HepG2 (cell line): ENCODE measurements around the gene ZFP42. TPM values are rescaled to one million over a fixed set of nuclear protein-coding genes. Genes with fewer than 3 reads are reported as not detected.

Source experiments
- ATAC-seq: fragments of 200-7000 bp; cut with Tn5 transposase; 3 replicates; pipeline ENCODE4 v1.9.1; 2020; ENCODE audit warnings: mild to moderate bottlenecking, moderate library complexity
- BruUV-seq: library from RNA; stranded (reverse); fragments of 400-500 nt; replicated peaks from 2 replicates; lab custom pipeline; 2021; lab: Mats Ljungman, UMichigan
- CTCF ChIA-PET: fragments of 300-600 bp; formaldehyde crosslinking; extraction: SDS; loops from one replicate; lab custom pipeline; 2021; ENCODE audit warnings: low total read pairs, inconsistent platforms, low intra/inter-chr PET ratio; lab: Yijun Ruan, JAX
- POLR2A ChIA-PET: fragments of 350-600 bp; sonication (Branson Sonifier 250); formaldehyde crosslinking; loops from one replicate; lab custom pipeline; 2020; ENCODE audit warnings: antibody characterized with exemption, inconsistent platforms; lab: Yijun Ruan, JAX
- DNase-seq: peaks from one replicate; pipeline ENCODE4 v3.0.0-alpha.2; 2015; ENCODE audit warnings: low spot score
- FAIRE-seq: peaks from 3 replicates; lab custom pipeline; 2011; peaks lifted over from hg19 to GRCh38; lab: Jason Lieb, UNC
- H2AFZ ChIP-seq: one replicate; pipeline ENCODE4 v1.6.1; 2011; ENCODE audit warnings: low read length, inconsistent platforms
- H3K27ac ChIP-seq: fragments of 300-600 bp; 3 replicates; pipeline ENCODE4 v1.8.0; 2011; ENCODE audit warnings: mixed run types, mild to moderate bottlenecking, mixed read lengths, low read length, inconsistent platforms; ENCODE audit not compliant: insufficient read depth; ENCODE audit errors: extremely low read length
- H3K27me3 ChIP-seq, 2 experiments: fragments of 200-600 bp in 1 of 2; 2 replicates in 1 of 2; 3 replicates in 1 of 2; pipeline versions ENCODE4 v1.6.0 to v1.8.0; 2011; ENCODE audit warnings: low read length in 2 of 2, mild to moderate bottlenecking in 2 of 2, moderate library complexity in 2 of 2, inconsistent platforms in 1 of 2; ENCODE audit not compliant: insufficient read depth in 2 of 2, control insufficient read depth in 1 of 2
- H3K36me3 ChIP-seq, 2 experiments: fragments of 200-600 bp in 1 of 2; replicated peaks in 1 of 2; 2 replicates in 1 of 2; 3 replicates in 1 of 2; pipeline versions ENCODE4 v1.5.1 to v1.8.0; 2011; ENCODE audit warnings: low read length in 2 of 2, inconsistent platforms in 1 of 2; ENCODE audit not compliant: insufficient read depth in 2 of 2, control insufficient read depth in 1 of 2
- H3K4me1 ChIP-seq: 2 replicates; pipeline ENCODE4 v1.5.1; 2012; ENCODE audit warnings: low read length, inconsistent platforms; ENCODE audit not compliant: insufficient read depth
- H3K4me2 ChIP-seq: 2 replicates; pipeline ENCODE4 v1.6.0; 2011; ENCODE audit warnings: low read depth, low read length, inconsistent platforms
- H3K4me3 ChIP-seq, 3 experiments: fragments of 200-600 bp in 1 of 3; sonication (generic), shearing (Covaris generic) in 1 of 3; replicated peaks in 1 of 3; 2 replicates each; pipeline ENCODE4 v1.5.1; 2011 to 2016; ENCODE audit warnings: low read length in 3 of 3, inconsistent platforms in 2 of 3, low read depth in 2 of 3, mild to moderate bottlenecking in 2 of 3, control low read depth in 1 of 3, mixed read lengths in 1 of 3; ENCODE audit not compliant: insufficient read depth in 1 of 3
- H3K79me2 ChIP-seq: one replicate; pipeline ENCODE4 v1.6.1; 2011; ENCODE audit warnings: low read length, inconsistent platforms; ENCODE audit not compliant: insufficient read depth
- H3K9ac ChIP-seq: 2 replicates; pipeline ENCODE4 v1.6.0; 2011; ENCODE audit warnings: mild to moderate bottlenecking, low read depth, low read length, inconsistent platforms; ENCODE audit not compliant: insufficient read depth
- H3K9me3 ChIP-seq: 2 replicates; pipeline ENCODE4 v1.5.1; 2012; ENCODE audit warnings: mild to moderate bottlenecking, low read length
- H4K20me1 ChIP-seq: 2 replicates; pipeline ENCODE4 v1.6.0; 2011; ENCODE audit warnings: inconsistent platforms, mild to moderate bottlenecking, low read length, moderate library complexity; ENCODE audit not compliant: insufficient read depth
- BATF2 ChIP-seq: sonication (generic); formaldehyde crosslinking; IDR thresholded peaks from 2 replicates; pipeline ENCODE4 v1.8.0; 2022; ENCODE audit warnings: mild to moderate bottlenecking, missing genetic modification reagents, moderate library complexity
- LBX2 ChIP-seq: sonication (generic); formaldehyde crosslinking; IDR thresholded peaks from 2 replicates; pipeline ENCODE4 v1.5.0; 2020; ENCODE audit warnings: missing genetic modification reagents, mild to moderate bottlenecking, borderline replicate concordance
- NCOR1 ChIP-seq: fragments of 200-600 bp; sonication (generic); IDR thresholded peaks from 2 replicates; pipeline ENCODE4 v1.7.0; 2017; ENCODE audit warnings: antibody characterized with exemption, low read length, borderline replicate concordance
- PHB2 ChIP-seq: fragments of 450-650 bp; IDR thresholded peaks from 2 replicates; pipeline ENCODE4 v1.6.1; 2018; ENCODE audit not compliant: partially characterized antibody
- POGZ ChIP-seq: sonication (generic); formaldehyde crosslinking; IDR thresholded peaks from 2 replicates; pipeline ENCODE4 v1.4.0; 2020; ENCODE audit warnings: mild to moderate bottlenecking, missing genetic modification reagents
- ZBTB1 ChIP-seq: sonication (generic); formaldehyde crosslinking; IDR thresholded peaks from 2 replicates; pipeline ENCODE4 v1.4.0; 2020; ENCODE audit warnings: missing genetic modification reagents, borderline replicate concordance
- ZNF232 ChIP-seq: sonication (generic); formaldehyde crosslinking; IDR thresholded peaks from 2 replicates; pipeline ENCODE4 v1.4.0; 2020; ENCODE audit warnings: missing genetic modification reagents, borderline replicate concordance
- ZNF556 ChIP-seq: sonication (generic); formaldehyde crosslinking; IDR thresholded peaks from 2 replicates; pipeline ENCODE4 v1.4.0; 2020; ENCODE audit warnings: mild to moderate bottlenecking, missing genetic modification reagents, borderline replicate concordance
- ZSCAN30 ChIP-seq: sonication (generic); formaldehyde crosslinking; IDR thresholded peaks from 2 replicates; pipeline ENCODE4 v1.5.0; 2020; ENCODE audit warnings: mild to moderate bottlenecking, missing genetic modification reagents
- WGBS: methylation state at CpG from one replicate; pipeline ENCODE4 v1.1.6; 2017; ENCODE audit warnings: low lambda C conversion rate; 5-methylcytosine and 5-hydroxymethylcytosine counted together
- in situ Hi-C: cut with HindIII; loops from 2 replicates; pipeline ENCODE4 v1.10.0; 2017; ENCODE audit warnings: low pct_unique_long_range_greater_than_20kb; ENCODE audit not compliant: extremely low pct_ligation_motif_present
- intact Hi-C: fragments of 100-400 bp; cut with micrococcal nuclease; formaldehyde crosslinking; loops from one replicate; pipeline ENCODE4 v1.10.0; 2022; ENCODE audit not compliant: unreplicated experiment
- polyA plus RNA-seq, 8 experiments: library from polyadenylated mRNA; depleted of rRNA in 3 of 8; stranded (reverse) in 7 of 8; unstranded in 1 of 8; fragments of >200 nt; fragmentation: Illumina TruSeq in 4 of 8; extraction: Trizol in 4 of 8; gene quantifications; 2 replicates each; pipeline versions ENCODE4 v1.2.1 to v1.2.3, GENCODE V29; 2011 to 2016; ENCODE audit warnings: low read depth in 4 of 8, missing spikeins in 1 of 8, mixed read lengths in 1 of 8; ENCODE audit not compliant: insufficient read depth in 1 of 8
- total RNA-seq, 5 experiments: library from RNA; depleted of rRNA; stranded (reverse); fragments of >200 nt; fragmentation: Illumina TruSeq; extraction: Trizol; gene quantifications; 2 replicates each; pipeline ENCODE4 v1.2.3, GENCODE V29; 2016; ENCODE audit warnings: low read depth in 1 of 5
- TF ChIP-seq, protein P1 (sequence below): sonication (generic); formaldehyde crosslinking; IDR thresholded peaks from 2 replicates; pipeline ENCODE4 v1.8.0; 2022; ENCODE audit warnings: missing genetic modification reagents, mild to moderate bottlenecking, moderate library complexity, borderline replicate concordance
- TF ChIP-seq, protein P2 (sequence below): sonication (generic); formaldehyde crosslinking; IDR thresholded peaks from 2 replicates; pipeline ENCODE4 v1.4.0; 2020; ENCODE audit warnings: missing genetic modification reagents, borderline replicate concordance
- TF ChIP-seq, protein P3 (sequence below): sonication (generic); formaldehyde crosslinking; IDR thresholded peaks from 2 replicates; pipeline ENCODE4 v1.9.0; 2021; ENCODE audit warnings: mild to moderate bottlenecking, missing genetic modification reagents

ZFP42 gene
- total and polyA plus RNA-seq, 2 of the 13 experiments (the other 11 are each of a cell fraction or from before 2014, with no cell fraction given), result not detected

DNA sequence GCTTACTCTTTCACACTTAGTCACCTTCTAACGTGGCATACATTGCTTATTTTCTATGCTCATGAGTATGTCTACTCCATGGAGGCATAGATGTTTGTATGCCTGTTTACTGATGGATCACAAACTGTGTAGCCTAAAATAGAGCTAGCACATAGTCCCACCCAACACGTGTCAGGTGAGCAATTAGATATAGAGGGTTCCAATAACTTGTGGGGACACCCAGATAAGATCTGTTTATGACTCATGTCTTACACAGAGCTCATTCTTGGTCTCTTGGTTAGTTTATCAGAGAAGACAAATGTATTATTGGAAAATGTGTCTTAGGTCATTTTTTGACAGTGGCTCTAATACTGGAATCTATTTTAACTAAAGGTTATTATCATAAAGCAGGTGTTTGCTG is 6.8 kb downstream of the ZFP42 start:
- in situ Hi-C loops (no loop called here), intact Hi-C loops (no loop called here)
- FAIRE-seq (no peak), DNase-seq (no peak), ATAC-seq (no peak)
- Histone ChIP-seq H3K4me1 (no peaks in the 10 kb centered on the region), H3K9me3 (no peaks in the 10 kb centered on the region), H4K20me1 (no peaks in the 10 kb centered on the region), H3K79me2 (no peaks in the 10 kb centered on the region), H3K4me3 (no peak overlapping the region), H3K36me3 (no peaks in the 10 kb centered on the region), H2AFZ (no peak overlapping the region), H3K9ac (no peak overlapping the region), H3K27ac (no peak overlapping the region), H3K4me2 (no peak overlapping the region), H3K27me3 (peaks cover 0 to 9% of the 10 kb centered on the region in 2 experiments; a peak in 2 of 5 replicates)
- CTCF ChIA-PET, result no interaction called here
- WGBS, result 3% methylated on average over 2 of the region's 2 CpGs
- POLR2A ChIA-PET, result no interaction called here
- BruUV-seq, result no TSS peak
- TF ChIP-seq POGZ (CRISPR knock-in tag) (no peak), ZNF556 (CRISPR knock-in tag) (no peak), NCOR1 (no peak), BATF2 (no peak), ZSCAN30 (CRISPR knock-in tag) (no peak), ZNF232 (CRISPR knock-in tag) (no peak), PHB2 (no peak), LBX2 (CRISPR knock-in tag) (no peak), ZBTB1 (CRISPR knock-in tag) (no peak)
- TF ChIP-seq, protein P1, sequence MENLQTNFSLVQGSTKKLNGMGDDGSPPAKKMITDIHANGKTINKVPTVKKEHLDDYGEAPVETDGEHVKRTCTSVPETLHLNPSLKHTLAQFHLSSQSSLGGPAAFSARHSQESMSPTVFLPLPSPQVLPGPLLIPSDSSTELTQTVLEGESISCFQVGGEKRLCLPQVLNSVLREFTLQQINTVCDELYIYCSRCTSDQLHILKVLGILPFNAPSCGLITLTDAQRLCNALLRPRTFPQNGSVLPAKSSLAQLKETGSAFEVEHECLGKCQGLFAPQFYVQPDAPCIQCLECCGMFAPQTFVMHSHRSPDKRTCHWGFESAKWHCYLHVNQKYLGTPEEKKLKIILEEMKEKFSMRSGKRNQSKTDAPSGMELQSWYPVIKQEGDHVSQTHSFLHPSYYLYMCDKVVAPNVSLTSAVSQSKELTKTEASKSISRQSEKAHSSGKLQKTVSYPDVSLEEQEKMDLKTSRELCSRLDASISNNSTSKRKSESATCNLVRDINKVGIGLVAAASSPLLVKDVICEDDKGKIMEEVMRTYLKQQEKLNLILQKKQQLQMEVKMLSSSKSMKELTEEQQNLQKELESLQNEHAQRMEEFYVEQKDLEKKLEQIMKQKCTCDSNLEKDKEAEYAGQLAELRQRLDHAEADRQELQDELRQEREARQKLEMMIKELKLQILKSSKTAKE (CRISPR knock-in tag), result no peak
- TF ChIP-seq, protein P2, sequence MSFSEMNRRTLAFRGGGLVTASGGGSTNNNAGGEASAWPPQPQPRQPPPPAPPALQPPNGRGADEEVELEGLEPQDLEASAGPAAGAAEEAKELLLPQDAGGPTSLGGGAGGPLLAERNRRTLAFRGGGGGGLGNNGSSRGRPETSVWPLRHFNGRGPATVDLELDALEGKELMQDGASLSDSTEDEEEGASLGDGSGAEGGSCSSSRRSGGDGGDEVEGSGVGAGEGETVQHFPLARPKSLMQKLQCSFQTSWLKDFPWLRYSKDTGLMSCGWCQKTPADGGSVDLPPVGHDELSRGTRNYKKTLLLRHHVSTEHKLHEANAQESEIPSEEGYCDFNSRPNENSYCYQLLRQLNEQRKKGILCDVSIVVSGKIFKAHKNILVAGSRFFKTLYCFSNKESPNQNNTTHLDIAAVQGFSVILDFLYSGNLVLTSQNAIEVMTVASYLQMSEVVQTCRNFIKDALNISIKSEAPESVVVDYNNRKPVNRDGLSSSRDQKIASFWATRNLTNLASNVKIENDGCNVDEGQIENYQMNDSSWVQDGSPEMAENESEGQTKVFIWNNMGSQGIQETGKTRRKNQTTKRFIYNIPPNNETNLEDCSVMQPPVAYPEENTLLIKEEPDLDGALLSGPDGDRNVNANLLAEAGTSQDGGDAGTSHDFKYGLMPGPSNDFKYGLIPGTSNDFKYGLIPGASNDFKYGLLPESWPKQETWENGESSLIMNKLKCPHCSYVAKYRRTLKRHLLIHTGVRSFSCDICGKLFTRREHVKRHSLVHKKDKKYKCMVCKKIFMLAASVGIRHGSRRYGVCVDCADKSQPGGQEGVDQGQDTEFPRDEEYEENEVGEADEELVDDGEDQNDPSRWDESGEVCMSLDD, result no peak
- TF ChIP-seq, protein P3, sequence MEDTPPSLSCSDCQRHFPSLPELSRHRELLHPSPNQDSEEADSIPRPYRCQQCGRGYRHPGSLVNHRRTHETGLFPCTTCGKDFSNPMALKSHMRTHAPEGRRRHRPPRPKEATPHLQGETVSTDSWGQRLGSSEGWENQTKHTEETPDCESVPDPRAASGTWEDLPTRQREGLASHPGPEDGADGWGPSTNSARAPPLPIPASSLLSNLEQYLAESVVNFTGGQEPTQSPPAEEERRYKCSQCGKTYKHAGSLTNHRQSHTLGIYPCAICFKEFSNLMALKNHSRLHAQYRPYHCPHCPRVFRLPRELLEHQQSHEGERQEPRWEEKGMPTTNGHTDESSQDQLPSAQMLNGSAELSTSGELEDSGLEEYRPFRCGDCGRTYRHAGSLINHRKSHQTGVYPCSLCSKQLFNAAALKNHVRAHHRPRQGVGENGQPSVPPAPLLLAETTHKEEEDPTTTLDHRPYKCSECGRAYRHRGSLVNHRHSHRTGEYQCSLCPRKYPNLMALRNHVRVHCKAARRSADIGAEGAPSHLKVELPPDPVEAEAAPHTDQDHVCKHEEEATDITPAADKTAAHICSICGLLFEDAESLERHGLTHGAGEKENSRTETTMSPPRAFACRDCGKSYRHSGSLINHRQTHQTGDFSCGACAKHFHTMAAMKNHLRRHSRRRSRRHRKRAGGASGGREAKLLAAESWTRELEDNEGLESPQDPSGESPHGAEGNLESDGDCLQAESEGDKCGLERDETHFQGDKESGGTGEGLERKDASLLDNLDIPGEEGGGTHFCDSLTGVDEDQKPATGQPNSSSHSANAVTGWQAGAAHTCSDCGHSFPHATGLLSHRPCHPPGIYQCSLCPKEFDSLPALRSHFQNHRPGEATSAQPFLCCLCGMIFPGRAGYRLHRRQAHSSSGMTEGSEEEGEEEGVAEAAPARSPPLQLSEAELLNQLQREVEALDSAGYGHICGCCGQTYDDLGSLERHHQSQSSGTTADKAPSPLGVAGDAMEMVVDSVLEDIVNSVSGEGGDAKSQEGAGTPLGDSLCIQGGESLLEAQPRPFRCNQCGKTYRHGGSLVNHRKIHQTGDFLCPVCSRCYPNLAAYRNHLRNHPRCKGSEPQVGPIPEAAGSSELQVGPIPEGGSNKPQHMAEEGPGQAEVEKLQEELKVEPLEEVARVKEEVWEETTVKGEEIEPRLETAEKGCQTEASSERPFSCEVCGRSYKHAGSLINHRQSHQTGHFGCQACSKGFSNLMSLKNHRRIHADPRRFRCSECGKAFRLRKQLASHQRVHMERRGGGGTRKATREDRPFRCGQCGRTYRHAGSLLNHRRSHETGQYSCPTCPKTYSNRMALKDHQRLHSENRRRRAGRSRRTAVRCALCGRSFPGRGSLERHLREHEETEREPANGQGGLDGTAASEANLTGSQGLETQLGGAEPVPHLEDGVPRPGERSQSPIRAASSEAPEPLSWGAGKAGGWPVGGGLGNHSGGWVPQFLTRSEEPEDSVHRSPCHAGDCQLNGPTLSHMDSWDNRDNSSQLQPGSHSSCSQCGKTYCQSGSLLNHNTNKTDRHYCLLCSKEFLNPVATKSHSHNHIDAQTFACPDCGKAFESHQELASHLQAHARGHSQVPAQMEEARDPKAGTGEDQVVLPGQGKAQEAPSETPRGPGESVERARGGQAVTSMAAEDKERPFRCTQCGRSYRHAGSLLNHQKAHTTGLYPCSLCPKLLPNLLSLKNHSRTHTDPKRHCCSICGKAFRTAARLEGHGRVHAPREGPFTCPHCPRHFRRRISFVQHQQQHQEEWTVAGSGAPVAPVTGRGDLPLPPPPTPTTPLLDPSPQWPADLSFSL (CRISPR knock-in tag), result no peak
